AG08396 (cell line): ENCODE data around the gene SPEN.
A peak's percentile ranks its signal among the peaks of the same experiment; 100 is the strongest.
"Not testable (repeated sequence)": the region's sequence is repeated elsewhere in the genome, so short reads cannot be mapped to it uniquely, and the experiment has no call there.

ENCODE experiments used
- DNase-seq: peaks from one replicate; pipeline ENCODE4 v3.0.0; 2012; ENCODE audit warnings: low spot score, mixed read lengths

Gene SPEN

GRCh38 chr1:15899266-15899665, 51.8 kb downstream of the SPEN start:
- DNase-seq: no peak

DNA sequence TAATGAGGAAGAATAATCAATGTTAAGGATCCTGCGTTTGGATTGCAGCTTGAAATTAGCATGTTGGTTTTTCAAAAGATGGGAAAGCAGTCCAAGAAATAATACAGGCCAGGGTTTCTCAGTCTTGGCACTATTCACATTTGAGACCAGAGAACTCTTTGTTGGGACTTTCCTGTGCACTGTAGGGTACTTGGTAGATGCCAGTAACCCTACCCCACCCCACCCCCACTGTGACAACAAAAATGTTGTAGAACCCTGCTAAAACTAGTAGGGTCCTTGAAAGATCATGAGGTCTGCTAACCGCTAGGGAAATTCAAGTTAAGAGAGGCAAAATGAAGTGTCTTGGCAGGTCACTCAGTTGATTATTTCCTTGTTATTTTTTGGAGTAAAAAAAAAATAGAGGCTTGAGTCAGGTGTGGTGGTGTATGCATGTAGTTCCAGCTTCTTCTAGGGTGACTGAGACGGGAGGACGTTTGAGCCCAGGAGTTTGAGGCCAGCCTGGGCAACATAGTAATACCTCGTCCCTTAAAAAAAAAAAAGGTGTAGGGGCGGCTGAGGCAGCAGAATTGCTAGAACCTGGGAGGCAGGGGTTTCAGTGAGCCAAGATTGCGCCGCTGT, 53.3 kb downstream of the SPEN start:
- no peak for DNase-seq

DNA sequence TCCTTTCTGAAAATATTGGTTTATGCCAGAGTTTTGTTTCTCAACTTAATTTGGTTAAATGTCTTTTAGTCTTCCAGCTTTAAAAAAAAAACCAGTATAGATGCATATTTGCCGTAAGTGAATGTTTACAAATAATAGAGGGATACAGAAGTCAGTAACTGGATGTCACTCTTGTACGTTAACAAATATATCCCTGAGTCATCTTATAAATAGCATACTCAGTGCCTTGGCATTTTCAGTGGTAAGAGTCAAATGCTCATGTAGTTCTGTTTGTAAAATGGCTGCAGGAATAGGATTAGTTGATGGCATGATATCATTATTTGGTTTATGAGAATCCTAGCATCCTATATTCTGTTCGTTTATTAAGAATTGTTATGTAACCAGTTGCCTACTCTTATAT, 55.4 kb downstream of the SPEN start:
- peak; percentile 26 for DNase-seq

GRCh38 chr1:15908597-15908996, 61.1 kb downstream of the SPEN start:
- DNase-seq: no peak

- DNase-seq: no peak
These were observed 63.6 kb downstream of the SPEN start for GRCh38 chr1:15911141-15911540.

DNA sequence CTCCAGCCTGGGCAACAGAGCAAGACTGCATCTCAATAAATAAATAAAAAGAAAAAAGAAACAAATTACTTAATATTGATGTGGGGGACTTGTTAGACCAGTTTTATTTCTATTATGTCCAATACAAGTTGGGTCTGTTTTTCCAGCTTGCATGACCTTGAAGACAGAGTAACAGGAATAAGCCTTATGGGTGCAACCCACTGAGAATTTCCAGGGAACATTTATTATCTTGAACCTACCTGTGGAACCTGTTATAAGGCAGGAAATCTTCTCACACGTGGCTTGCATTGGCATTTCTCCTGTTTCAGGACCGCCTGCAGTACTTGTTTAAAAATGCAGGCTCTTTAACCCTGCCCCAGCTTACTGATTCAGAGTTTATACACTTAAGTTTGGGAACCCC, 64.4 kb downstream of the SPEN start:
- no peak for DNase-seq

DNA sequence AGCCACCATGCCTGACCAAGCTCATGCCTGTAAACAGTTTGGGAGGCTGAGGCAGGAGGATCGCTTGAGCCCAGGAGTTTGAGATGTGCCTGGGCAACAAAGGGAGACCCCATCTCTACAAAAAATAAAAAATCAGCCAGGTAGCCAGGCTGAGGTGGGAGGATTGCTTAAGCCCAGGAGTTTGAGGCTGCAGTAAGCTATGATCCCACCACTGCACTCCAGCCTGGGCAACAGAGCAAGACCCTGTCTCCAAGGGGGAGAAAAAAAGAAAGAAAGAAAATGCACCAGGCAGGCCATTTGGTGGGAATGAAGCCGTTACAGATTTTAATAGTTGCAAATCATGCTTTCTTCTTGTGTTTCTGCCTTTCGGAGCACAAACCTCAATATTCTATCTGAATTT, 66.1 kb downstream of the SPEN start:
- DNase-seq: not testable (repeated sequence)

DNA sequence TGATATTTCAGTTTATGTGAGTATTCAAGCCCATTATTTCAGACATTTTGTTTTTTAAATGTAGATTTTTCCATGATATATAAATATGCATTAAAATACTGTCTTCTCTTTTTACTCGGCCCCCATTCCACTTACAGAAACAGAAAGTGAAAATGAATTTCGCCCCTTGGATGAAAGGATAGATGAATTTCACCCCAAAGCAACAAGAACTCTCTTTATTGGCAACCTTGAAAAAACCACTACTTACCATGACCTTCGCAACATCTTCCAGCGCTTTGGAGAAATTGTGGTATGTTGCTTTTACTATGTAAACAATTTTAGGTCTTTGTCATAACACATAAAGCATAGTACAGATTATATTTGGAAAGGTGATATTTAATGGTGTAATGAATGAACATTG, 68.5 kb downstream of the SPEN start:
- DNase-seq: no peak

DNA sequence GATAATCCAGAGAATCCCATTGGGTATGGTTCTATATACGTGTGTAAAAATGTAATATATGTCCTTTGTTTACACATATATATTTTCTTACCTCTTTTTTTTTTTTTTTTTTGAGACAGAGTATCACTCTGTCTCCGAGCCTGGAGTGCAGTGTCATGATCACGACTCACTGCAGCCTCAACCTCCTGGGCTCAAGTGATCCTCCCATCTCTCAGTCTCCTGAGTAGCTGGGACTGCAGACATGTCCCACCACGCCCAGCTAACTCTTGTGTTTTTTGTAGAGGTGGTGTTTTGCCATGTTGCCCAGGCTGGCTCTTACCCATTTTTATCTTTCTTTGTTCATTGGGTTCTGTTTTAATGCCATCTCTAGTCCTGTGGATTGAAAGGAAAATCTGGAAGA, 68.9 kb downstream of the SPEN start:
- no peak for DNase-seq

DNA sequence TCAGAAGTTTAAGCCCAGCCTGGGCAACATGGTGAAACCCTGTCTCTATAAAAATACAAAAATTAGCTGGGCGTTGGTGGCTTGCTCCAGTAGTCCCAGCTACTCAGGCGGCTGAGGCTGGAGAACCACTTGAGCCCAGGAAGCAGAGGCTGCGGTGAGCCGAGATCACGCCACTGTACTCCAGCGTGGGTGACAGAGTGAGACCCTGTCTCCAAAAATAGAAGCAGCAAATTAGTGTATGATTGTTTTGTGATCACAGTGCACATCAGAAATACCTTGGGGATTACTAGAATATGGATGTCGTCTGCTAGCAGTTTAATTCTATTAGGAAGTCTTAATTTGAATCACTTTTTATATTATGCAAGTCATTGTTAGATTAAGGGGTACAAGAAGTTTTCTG, 69.4 kb downstream of the SPEN start:
- DNase-seq: no peak

GRCh38 chr1:15918962-15919715, 71.6 kb downstream of the SPEN start:
- peak; percentile 40 for DNase-seq

DNA sequence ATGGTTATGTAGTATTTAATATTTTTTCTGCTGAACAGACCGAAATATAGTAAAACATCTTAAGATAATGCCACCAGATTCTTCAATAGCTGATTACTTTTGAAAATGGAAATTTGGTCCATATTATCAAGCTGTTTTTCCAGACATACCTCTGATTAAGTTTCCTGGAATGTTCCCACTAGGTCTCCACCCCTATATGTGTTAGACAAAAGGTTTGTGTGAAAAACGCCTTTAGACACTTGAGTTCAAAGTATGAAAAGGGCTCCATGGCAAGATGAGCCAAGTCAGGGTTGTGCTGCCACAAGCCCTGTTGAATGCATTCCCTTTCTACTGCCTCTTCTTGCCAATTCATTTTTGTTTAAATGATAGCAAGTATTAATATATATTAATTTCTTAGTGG, 75.7 kb downstream of the SPEN start:
- DNase-seq: no peak

DNA sequence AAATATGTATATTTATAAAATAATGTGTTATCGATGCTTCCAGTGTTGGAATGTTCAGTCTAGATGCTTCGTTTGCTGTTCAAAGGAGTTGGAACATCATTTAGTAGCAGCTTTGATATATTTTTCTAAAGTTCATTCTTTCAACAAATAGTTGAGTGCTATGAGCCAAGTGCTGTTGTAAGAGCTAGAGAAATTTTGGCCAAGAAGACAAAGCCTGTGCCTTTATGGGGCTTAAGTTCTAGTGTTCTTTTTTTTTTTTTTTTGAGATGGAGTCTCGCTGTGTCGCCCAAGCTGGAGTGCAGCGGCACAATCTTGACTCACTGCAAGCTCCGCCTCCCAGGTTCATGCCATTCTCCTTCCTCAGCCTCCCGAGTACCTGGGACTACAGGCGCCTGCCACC, 78.9 kb downstream of the SPEN start:
- DNase-seq: not testable (repeated sequence)

DNA sequence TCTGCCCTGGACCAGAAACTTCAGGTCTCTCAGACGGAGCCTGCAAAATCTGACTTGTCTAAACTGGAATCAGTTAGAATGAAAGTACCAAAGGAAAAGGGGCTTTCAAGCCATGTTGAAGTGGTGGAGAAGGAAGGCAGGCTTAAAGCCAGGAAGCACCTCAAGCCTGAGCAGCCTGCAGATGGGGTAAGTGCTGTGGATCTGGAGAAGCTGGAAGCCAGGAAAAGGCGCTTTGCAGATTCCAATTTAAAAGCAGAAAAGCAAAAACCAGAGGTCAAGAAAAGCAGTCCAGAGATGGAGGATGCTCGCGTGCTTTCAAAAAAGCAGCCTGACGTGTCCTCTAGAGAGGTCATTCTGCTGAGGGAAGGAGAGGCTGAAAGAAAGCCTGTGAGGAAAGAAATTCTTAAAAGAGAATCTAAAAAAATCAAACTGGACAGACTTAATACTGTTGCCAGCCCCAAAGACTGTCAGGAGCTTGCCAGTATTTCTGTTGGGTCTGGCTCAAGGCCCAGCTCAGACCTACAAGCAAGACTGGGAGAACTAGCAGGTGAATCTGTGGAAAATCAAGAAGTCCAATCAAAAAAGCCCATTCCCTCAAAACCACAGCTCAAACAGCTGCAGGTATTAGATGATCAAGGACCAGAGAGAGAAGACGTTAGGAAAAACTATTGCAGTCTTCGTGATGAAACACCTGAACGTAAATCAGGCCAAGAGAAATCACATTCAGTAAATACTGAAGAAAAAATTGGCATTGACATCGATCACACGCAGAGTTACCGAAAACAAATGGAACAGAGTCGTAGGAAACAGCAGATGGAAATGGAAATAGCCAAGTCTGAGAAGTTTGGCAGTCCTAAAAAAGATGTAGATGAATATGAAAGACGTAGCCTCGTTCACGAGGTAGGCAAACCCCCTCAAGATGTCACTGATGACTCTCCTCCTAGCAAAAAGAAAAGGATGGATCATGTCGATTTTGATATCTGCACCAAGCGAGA, 81.8 kb downstream of the SPEN start:
- no peak for DNase-seq

- DNase-seq: no peak
These were observed 83.9 kb downstream of the SPEN start for GRCh38 chr1:15931401-15931800.

DNA sequence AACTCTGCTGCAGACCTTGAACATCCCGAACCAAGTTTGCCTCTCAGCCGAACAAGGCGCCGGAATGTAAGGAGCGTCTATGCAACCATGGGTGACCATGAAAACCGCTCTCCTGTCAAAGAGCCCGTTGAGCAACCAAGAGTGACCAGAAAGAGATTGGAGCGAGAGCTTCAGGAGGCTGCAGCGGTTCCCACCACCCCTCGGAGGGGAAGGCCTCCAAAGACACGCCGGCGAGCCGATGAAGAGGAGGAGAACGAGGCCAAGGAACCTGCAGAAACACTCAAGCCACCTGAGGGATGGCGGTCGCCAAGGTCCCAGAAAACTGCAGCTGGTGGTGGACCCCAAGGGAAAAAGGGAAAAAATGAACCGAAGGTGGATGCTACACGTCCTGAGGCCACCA, 84.4 kb downstream of the SPEN start:
- DNase-seq: no peak

- no peak for DNase-seq
These were observed 85.1 kb downstream of the SPEN start for GRCh38 chr1:15932612-15933011.

- no peak for DNase-seq
These were observed 86.2 kb downstream of the SPEN start for GRCh38 chr1:15933684-15934083.

GRCh38 chr1:15934211-15935055, 86.9 kb downstream of the SPEN start:
- DNase-seq: no peak

DNA sequence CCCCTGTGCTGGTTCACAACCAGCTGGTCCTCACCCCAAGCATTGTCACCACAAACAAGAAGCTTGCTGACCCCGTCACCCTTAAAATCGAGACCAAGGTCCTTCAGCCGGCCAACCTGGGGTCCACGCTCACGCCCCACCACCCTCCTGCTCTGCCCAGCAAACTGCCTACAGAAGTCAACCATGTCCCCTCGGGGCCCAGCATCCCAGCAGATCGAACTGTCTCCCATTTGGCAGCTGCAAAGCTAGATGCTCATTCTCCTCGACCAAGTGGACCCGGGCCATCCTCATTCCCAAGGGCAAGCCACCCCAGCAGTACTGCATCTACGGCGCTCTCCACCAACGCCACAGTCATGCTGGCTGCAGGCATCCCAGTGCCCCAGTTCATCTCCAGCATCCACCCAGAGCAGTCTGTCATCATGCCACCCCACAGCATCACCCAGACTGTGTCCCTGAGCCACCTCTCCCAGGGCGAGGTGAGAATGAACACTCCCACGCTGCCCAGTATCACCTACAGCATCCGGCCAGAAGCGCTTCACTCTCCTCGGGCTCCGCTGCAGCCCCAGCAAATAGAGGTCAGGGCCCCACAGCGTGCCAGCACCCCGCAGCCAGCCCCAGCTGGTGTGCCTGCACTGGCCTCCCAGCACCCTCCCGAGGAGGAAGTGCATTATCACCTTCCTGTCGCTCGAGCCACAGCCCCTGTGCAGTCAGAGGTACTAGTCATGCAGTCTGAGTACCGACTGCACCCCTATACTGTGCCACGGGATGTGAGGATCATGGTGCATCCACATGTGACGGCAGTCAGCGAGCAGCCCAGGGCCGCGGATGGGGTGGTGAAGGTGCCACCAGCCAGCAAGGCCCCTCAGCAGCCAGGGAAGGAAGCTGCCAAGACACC, 87.8 kb downstream of the SPEN start:
- no peak for DNase-seq

GRCh38 chr1:15936025-15936424, 88.5 kb downstream of the SPEN start:
- DNase-seq: no peak
